Pancreas (tissue), 10 donors: ENCODE results near the gene STARD3. TPM values are rescaled to one million over a fixed set of nuclear protein-coding genes. Genes with fewer than 3 reads are reported as not detected.
A peak's percentile ranks its signal among the peaks of the same experiment; 100 is the strongest.

Experiments
- ATAC-seq, 4 donors: fragments of 200-7000 bp; cut with Tn5 transposase; one replicate each; pipeline versions ENCODE4 v1.8.0 to v1.9.1; 2020; ENCODE audit warnings: mild to moderate bottlenecking in 4 of 4, moderate library complexity in 4 of 4
- DNase-seq, 6 donors: peaks; one replicate each; pipeline ENCODE4 v3.0.0-alpha.2; 2020
- FAIRE-seq: peaks from 2 replicates; lab custom pipeline; 2012; peaks lifted over from hg19 to GRCh38; lab: Jason Lieb, UNC
- H3K27ac ChIP-seq, 4 donors: fragments of 200-600 bp; sonication (generic); 1 replicate in 3 of 4; 2 replicates in 1 of 4; pipeline versions ENCODE4 v1.5.0 to v1.8.0; 2020
- H3K27me3 ChIP-seq, 4 donors: fragments of 200-600 bp; one replicate each; pipeline ENCODE4 v1.8.0; 2021
- H3K36me3 ChIP-seq, 3 donors: fragments of 200-600 bp; sonication (generic) in 1 of 3; one replicate each; pipeline versions ENCODE4 v1.5.0 to v1.8.0; 2020 to 2021
- H3K4me1 ChIP-seq, 3 donors: fragments of 200-600 bp; one replicate each; pipeline ENCODE4 v1.8.0; 2021
- H3K4me3 ChIP-seq, 4 donors: fragments of 200-600 bp; sonication (generic) in 2 of 4; one replicate each; pipeline versions ENCODE4 v1.5.0 to v1.8.0; 2020 to 2021
- H3K9me3 ChIP-seq, 4 donors: fragments of 200-600 bp; one replicate each; pipeline ENCODE4 v1.8.0; 2021
- CTCF ChIP-seq, 4 donors: fragments of 200-600 bp; sonication (generic) in 3 of 4; IDR thresholded peaks; one replicate each; pipeline versions ENCODE4 v1.5.0 to v1.8.0; 2021; ENCODE audit warnings: antibody characterized with exemption in 4 of 4
- WGBS, 2 donors: extraction: QIAGEN DNeasy Blood & Tissue Kit; methylation state at CpG; one replicate each; pipeline ENCODE4 v1.1.7; 2013; 5-methylcytosine and 5-hydroxymethylcytosine counted together
- intact Hi-C, 3 donors: fragments of 100-400 bp; cut with DNase I; formaldehyde crosslinking; loops; one replicate each; pipeline versions ENCODE4 v1.11.1 to v1.14.2; 2022
- polyA plus RNA-seq, 2 donors: library from polyadenylated mRNA; stranded (reverse); fragments of 200-250 nt; gene quantifications; one replicate each; pipeline ENCODE4 v1.2.3, GENCODE V29; 2013
- total RNA-seq, 6 donors: library from RNA; stranded (reverse); fragmentation: NEBNext Ultra II Directional in 4 of 6; extraction: Animal tissue kit (Norgen Biotek cat#: 25700) in 4 of 6; gene quantifications; one replicate each; pipeline versions ENCODE4 v1.2.1 to v1.2.4, GENCODE V29; 2021 to 2023
- donor health status: healthy with polysubstance abuse.
- donor health status: DM: no; HTN: no; CAD: no; lungs with moderate emphysema.
- donor health status: DM: no; HTN: no; CAD: no.
- donor health status: control.
- donor health status: control.
- donor health status: Bipolar disorder and iron deficiency.
- donor health status: DM: yes; HTN: yes; CAD: no.
- donor health status: DM: no; HTN: no; CAD: no.
- donor health status: DM: no; HTN: no; CAD: no.
- donor health status: DM: yes; HTN: yes; CAD: no.

The STARD3 gene
- total and polyA plus RNA-seq, 8 donors, result 24.4 to 73.8 (median 29.9) TPM

- intact Hi-C loops, result no loop called here
- 10 to 11% methylated on average over 21 to 31 of the region's 31 CpGs for WGBS, 2 donors
- FAIRE-seq (no peak), ATAC-seq (no peak), DNase-seq (peak in 2 of 6 donors; percentile 7 to 48)
- Histone ChIP-seq H3K27me3 (peaks cover 0 to 59% (median 17%) of the 10 kb centered on the region in 4 donors), H3K27ac (no peak overlapping the region), H3K36me3 (no peaks in the 10 kb centered on the region), H3K4me3 (no peak overlapping the region), H3K4me1 (peaks cover 7 to 15% (median 10%) of the 10 kb centered on the region in 3 donors), H3K9me3 (no peaks in the 10 kb centered on the region)
- TF ChIP-seq CTCF (IDR thresholded peaks at IDR 0.05), result no peak
Measured at GRCh38 chr17:39604911-39605491, 31.9 kb upstream of the STARD3 start.

GRCh38 chr17:39605492-39606433 lies 31.2 kb upstream of the STARD3 start:
- H3K27me3 ChIP-seq, result peaks cover 0 to 52% (median 17%) of the 10 kb centered on the region in 4 donors
- no peak for TF ChIP-seq CTCF (IDR thresholded peaks at IDR 0.05)
- 1 to 2% methylated on average over 93 to 102 of the region's 102 CpGs for WGBS, 2 donors
- H3K27ac ChIP-seq, result no peak overlapping the region
- H3K4me3 ChIP-seq, result peak overlapping the region in 2 of 4 donors; percentile 20 to 32
- DNase-seq (peak in 2 of 6 donors; percentile 16 to 59), ATAC-seq (peak in 3 of 4 donors; percentile 19 to 54 (median 45)), FAIRE-seq (no peak)
- H3K4me1 ChIP-seq, result peaks cover 7 to 15% (median 10%) of the 10 kb centered on the region in 3 donors
- no peaks in the 10 kb centered on the region for H3K9me3 ChIP-seq
- H3K36me3 ChIP-seq, result no peaks in the 10 kb centered on the region
- intact Hi-C loops, result no loop called here

- peaks cover 7 to 15% (median 10%) of the 10 kb centered on the region in 3 donors for H3K4me1 ChIP-seq
- H3K4me3 ChIP-seq, result peak overlapping the region in 2 of 4 donors; percentile 20 to 32
- peak in 2 of 6 donors; percentile 33 to 71 for DNase-seq
Measured at GRCh38 chr17:39606434-39607056, 30.4 kb upstream of the STARD3 start.

More at GRCh38 chr17:39606434-39607056, 30.4 kb upstream of the STARD3 start:
- intact Hi-C loops, result no loop called here
- Histone ChIP-seq H3K36me3 (no peaks in the 10 kb centered on the region), H3K9me3 (no peaks in the 10 kb centered on the region), H3K27ac (no peak overlapping the region), H3K27me3 (peaks cover 0 to 46% (median 17%) of the 10 kb centered on the region in 4 donors)
- no peak for FAIRE-seq
- 1% methylated on average over 38 to 66 of the region's 66 CpGs for WGBS, 2 donors
- peak; percentile 39 to 70 (median 53) for ATAC-seq
- TF ChIP-seq CTCF (IDR thresholded peaks at IDR 0.05), result no peak
